GM13976 (cell line): ENCODE measurements around the gene KCTD11.

Source experiments
- DNase-seq: peaks from one replicate; pipeline ENCODE4 v3.0.0; 2012; ENCODE audit warnings: low spot score
- in situ Hi-C: fragments of 300-500 bp; cut with MboI; formaldehyde crosslinking; loops from one replicate; pipeline ENCODE4 v1.12.0; 2022; ENCODE audit warnings: low sequenced_read_pairs, mixed read lengths, inconsistent platforms; ENCODE audit not compliant: unreplicated experiment
- TF ChIP-seq, protein P1 (sequence below): IDR thresholded peaks from 2 replicates; pipeline ENCODE4 v1.5.1; 2012; ENCODE audit warnings: borderline replicate concordance, mild to moderate bottlenecking; ENCODE audit not compliant: insufficient read depth; ENCODE audit errors: extremely low read depth, missing control alignments, control extremely low read depth

KCTD11 gene

DNA sequence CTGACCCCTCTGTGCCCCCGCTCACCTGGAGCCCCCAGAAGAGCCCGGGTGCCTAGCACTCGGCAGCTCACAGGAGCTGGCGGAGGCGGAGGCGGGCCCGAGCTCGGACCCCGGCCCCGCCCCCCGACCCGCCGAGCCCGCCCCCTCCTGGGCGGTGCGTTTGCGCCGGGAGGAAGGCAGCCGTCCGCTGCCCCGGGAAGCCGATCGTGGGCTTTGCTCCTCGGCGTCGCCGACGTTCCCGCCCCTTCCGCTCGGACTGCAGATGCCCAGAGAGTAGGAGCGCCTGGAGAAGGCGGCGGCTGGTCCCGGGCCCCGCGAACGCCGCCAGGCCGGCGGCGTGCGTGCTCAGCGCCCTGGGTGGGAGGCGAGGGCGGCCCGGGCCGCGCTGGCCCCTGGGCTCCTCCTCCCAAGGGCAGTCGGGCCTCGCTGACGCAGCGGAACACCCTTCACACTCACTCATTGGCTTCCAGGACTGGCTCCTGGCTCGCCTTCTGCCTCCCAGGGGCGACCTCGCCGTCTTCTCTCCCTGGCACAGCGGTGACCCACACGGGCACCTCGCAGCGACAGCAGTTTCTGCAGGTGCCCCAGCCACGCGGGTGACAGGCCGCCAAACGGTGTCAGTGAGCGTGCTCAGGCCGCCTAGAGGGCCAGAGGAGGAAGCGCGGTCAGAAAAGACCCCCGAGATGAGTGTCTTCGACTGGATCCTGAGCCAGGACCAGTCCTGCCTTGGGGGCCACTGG, 42.7 kb downstream of the KCTD11 start, which contains the start of gene PLSCR3:
TSS of gene PLSCR3 (minus strand) at position 74 of the 740 bp plus-strand sequence. CDS start 415 bp downstream, outside the sequence.
- TF ChIP-seq, protein P1, sequence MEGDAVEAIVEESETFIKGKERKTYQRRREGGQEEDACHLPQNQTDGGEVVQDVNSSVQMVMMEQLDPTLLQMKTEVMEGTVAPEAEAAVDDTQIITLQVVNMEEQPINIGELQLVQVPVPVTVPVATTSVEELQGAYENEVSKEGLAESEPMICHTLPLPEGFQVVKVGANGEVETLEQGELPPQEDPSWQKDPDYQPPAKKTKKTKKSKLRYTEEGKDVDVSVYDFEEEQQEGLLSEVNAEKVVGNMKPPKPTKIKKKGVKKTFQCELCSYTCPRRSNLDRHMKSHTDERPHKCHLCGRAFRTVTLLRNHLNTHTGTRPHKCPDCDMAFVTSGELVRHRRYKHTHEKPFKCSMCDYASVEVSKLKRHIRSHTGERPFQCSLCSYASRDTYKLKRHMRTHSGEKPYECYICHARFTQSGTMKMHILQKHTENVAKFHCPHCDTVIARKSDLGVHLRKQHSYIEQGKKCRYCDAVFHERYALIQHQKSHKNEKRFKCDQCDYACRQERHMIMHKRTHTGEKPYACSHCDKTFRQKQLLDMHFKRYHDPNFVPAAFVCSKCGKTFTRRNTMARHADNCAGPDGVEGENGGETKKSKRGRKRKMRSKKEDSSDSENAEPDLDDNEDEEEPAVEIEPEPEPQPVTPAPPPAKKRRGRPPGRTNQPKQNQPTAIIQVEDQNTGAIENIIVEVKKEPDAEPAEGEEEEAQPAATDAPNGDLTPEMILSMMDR, result peak; percentile 35
- DNase-seq, result peak; percentile 97
- in situ Hi-C loops, result no loop called here

DNA sequence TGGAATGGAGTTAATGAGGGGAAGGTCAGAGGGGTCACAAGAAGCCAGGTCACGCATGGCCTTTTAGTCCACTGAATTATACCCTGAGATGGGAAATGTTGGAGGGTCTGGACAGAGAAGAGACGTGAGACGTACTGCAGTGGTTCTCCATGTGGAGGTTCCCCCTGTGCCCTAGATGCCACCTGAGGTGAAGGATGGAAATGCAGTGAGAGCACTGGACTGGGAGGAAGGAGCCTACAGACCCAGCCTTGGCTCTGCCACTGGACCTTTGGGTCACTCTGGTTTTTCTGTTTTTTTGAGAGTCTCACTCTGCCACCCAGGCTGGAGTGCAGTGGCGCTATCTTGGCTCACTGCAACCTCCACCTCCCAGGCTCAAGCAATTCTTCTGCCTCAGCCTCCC, 44.2 kb downstream of the KCTD11 start:
- DNase-seq, result no peak
- in situ Hi-C loops, result no loop called here
- TF ChIP-seq, protein P1, result no peak

DNA sequence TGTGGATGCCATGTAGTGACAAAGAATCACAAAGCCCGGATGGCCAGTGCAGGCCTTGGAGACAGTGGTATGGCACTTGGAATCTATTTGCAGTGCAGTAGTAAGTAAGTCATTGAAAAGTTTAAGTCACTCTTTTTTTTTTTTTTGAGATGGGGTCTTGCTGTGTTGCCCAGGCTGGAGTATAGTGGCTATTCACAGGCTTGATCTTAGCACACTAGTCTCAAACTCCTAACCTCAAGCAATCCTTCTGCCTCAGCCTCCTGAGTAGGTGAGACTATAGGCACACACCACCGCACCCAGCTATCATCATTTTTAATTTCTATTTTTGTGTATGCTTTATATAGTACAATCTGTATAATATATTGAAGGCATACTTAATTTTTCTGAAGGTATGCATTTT, 46.6 kb downstream of the KCTD11 start:
- no peak for DNase-seq
- TF ChIP-seq, protein P1, result no peak
- in situ Hi-C loops, result no loop called here

DNA sequence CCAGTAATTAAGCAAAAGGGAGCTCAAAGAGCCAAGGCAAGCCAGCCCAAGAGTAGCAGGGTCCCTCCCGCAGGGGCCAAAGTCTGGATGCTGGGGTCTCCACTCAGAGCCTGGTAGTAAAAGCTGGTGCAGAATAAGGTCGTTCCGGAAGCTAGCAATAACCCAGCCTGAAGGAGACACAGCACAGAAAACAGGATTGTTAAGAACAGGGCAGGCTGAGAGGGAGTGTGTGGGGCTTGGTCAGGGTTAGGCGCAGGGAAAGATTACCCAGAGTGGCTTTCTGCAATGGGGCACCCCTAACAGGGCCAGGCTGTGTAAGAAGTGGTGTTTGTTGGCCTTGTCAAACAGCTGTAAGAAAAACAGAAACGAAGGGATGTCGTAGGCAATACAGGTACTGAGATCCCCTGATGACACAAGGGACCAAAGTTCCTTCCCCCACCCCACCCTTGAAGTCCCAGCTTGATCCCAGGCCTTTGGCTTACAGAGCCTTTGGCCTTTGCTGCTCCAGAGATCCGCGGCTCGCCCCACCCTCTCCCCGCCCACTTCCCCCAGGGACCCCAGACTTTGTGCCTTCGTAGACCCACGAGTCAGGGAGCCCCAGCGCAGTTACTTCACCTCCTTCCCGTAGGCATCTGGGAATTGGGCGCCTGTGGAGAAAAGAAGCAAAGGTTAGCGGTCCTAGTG, 51.2 kb downstream of the KCTD11 start:
- in situ Hi-C loops, result no loop called here
- TF ChIP-seq, protein P1, result no peak
- no peak for DNase-seq

DNA sequence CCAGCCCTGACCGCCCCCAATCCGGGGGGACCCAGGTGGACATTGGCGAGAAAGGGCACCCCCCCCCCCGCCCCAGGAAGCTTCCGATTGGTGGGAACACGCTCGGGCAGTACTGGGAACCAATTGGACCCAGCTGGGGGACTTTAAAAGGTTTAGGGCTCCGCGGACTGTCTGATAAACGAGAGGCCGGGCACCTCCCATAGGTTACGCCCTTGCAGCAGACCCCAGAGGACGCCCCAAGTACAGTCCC, 51.7 kb downstream of the KCTD11 start:
- DNase-seq, result no peak
- in situ Hi-C loops, result no loop called here
- TF ChIP-seq, protein P1, result no peak

DNA sequence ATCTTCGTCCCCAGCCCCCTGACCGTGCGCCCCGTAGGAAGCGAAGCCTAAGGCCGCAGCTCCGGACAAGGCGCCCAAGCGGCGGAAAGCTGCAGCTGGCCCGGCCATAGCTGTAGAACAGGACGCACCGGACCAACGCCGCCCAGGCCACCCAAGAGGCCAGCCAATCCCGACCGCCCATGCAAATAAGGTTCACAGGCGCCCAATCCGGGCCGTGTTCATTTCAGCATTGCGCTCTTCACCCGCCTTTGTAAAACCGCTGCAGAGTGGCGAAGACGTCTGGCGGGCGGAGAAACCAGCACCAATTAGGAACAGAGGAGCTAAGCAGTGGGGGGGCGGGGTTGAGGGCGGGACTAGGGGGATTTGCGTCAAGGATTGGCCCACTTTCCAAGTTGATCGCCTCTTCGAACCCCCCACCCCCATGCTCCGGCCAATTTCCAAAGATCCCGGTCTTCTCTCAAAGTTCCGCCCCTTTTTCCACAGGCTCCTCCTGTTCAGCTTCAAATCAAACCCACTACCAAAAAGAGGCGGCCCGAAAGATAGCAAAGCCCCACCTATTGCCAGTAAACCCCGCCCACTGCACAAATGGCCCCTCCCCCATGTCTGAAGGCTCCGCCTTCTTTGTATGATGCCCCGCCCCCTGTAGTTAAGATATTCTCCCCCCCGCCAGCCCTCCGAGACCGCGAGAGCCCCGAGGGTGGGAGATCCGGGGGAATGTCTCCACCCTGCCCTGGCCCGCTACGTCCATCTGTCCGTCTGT, 52.2 kb downstream of the KCTD11 start, which contains the start of gene TMEM256:
TSS of gene TMEM256 (minus strand) at position 121 of the 760 bp plus-strand sequence. CDS start at position 108, 13 bp downstream.
- peak; percentile 97 for DNase-seq
- in situ Hi-C loops, result no loop called here
- TF ChIP-seq, protein P1, result no peak
